A673 (cell line): Measurements from ENCODE around the gene LAMTOR4. TPM values are rescaled to one million over a fixed set of nuclear protein-coding genes. Genes with fewer than 3 reads are reported as not detected.
A peak's percentile ranks its signal among the peaks of the same experiment; 100 is the strongest.

Experiments used
- BruUV-seq: library from RNA; stranded (reverse); fragments of 400-500 nt; replicated peaks from 2 replicates; lab custom pipeline; 2021; lab: Mats Ljungman, UMichigan
- CTCF ChIA-PET: fragments of 300-600 bp; sonication (Branson Sonifier 250); formaldehyde crosslinking; loops from one replicate; lab custom pipeline; 2022; ENCODE audit warnings: antibody characterized with exemption; lab: Charles Lee
- POLR2A ChIA-PET: fragments of 300-600 bp; sonication (Branson Sonifier 250); formaldehyde crosslinking; loops from one replicate; lab custom pipeline; 2022; ENCODE audit warnings: antibody characterized with exemption; ENCODE audit not compliant: low non-redundant PET; lab: Charles Lee
- DNase-seq: peaks from one replicate; pipeline ENCODE4 v3.0.0-alpha.2; 2015; ENCODE audit warnings: low spot score
- H3K27ac ChIP-seq: fragments of 200-600 bp; sonication (generic); 2 replicates; pipeline ENCODE4 v1.5.1; 2016; ENCODE audit warnings: mixed run types, low read depth, mild to moderate bottlenecking, mixed read lengths, antibody characterized with exemption, low read length; ENCODE audit not compliant: poor library complexity, severe bottlenecking
- H3K27me3 ChIP-seq: fragments of 200-600 bp; sonication (generic); replicated peaks from 2 replicates; pipeline ENCODE4 v1.6.1; 2017; ENCODE audit warnings: mixed run types, low read depth, mild to moderate bottlenecking, mixed read lengths, antibody characterized with exemption, low read length; ENCODE audit not compliant: insufficient read depth, poor library complexity
- H3K36me3 ChIP-seq: fragments of 200-600 bp; sonication (generic); 2 replicates; pipeline ENCODE4 v1.6.1; 2016; ENCODE audit warnings: mixed run types, mild to moderate bottlenecking, mixed read lengths, antibody characterized with exemption, low read length; ENCODE audit not compliant: insufficient read depth, poor library complexity, severe bottlenecking
- H3K4me1 ChIP-seq: fragments of 200-600 bp; sonication (generic); 2 replicates; pipeline ENCODE4 v1.6.1; 2017; ENCODE audit warnings: mixed run types, mild to moderate bottlenecking, mixed read lengths, antibody characterized with exemption, low read length; ENCODE audit not compliant: insufficient read depth, poor library complexity, severe bottlenecking
- H3K4me3 ChIP-seq: fragments of 200-600 bp; sonication (generic); 2 replicates; pipeline ENCODE4 v1.5.1; 2016; ENCODE audit warnings: low read depth, mixed run types, mild to moderate bottlenecking, mixed read lengths, low read length; ENCODE audit not compliant: poor library complexity, severe bottlenecking
- H3K9me3 ChIP-seq: fragments of 200-600 bp; sonication (generic); 2 replicates; pipeline ENCODE4 v1.6.1; 2016; ENCODE audit warnings: mixed run types, low read depth, mild to moderate bottlenecking, mixed read lengths, antibody characterized with exemption, low read length; ENCODE audit not compliant: poor library complexity, severe bottlenecking
- EZH2 ChIP-seq: fragments of 200-600 bp; sonication (generic); IDR thresholded peaks from 2 replicates; pipeline ENCODE4 v1.6.1; 2017; ENCODE audit warnings: borderline replicate concordance, low read depth, mild to moderate bottlenecking, mixed read lengths, antibody characterized with exemption, low read length; ENCODE audit not compliant: poor library complexity, severe bottlenecking
- intact Hi-C: fragments of 100-400 bp; cut with micrococcal nuclease; formaldehyde crosslinking; loops from one replicate; pipeline ENCODE4 v1.10.0; 2022; ENCODE audit not compliant: unreplicated experiment
- total RNA-seq: library from RNA; stranded (reverse); gene quantifications from 2 replicates; pipeline ENCODE4 v1.2.3, GENCODE V29; 2021
- TF ChIP-seq, protein P1 (sequence below): fragments of 300-800, 200-600 bp; sonication (generic); conservative IDR thresholded peaks from 2 replicates; pipeline ENCODE4 v1.5.1; 2017; ENCODE audit warnings: low read depth, mild to moderate bottlenecking, antibody characterized with exemption, low read length, moderate library complexity, mixed read lengths

Gene LAMTOR4
- total RNA-seq, 1 experiment from 2014 or later = 84.5 TPM

DNA sequence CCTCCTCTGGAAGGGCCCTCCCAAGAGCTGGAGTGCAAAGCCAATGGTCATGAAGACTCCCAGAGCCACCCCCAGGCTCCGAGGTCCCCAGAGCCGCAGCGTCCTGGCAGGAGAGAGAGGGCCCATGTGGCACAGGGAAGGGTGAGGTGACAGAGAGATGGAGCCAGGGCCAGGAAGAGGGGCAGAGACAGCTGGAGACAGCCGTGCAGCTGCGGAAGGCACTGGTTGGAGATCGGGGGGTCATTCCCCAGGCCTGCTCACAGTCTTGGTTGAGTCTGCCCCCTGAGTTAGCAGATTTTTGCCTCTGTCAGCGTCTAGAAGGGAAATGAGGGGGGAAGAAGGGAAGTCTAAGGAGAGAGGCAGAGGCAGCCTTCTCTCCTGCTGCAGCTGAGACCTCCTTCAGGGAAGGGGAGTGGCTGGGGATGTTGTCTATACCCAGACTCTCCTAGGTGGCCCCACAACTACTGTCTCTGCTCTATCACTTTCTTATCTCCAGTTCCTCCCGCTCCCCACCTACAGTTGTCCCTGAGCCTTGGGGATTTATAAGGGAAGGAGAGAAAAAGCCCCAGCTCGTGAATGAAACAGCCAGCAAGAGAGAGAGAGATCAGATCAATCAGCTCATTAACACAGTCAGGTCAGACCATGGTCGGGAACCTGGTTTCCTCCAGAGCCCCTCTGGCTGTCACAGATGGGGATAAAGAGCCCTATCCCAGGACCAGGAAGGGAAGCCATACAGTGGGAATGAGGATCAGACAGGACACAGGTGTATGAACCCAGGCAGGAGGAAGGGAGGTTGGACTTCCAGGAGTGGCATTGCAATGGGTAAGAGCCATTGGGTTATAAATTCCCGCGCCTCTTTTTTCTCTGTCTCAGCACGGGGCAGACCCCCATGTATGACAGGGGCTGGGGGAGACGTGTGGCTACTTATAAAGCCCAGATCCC is 18.5 kb downstream of the LAMTOR4 start:
- intact Hi-C loops = no loop called here
- ChIA-PET CTCF (no interaction called here), POLR2A (interaction anchor here (0.6 kb wide), 1 partner anchor 67 kb away, joined by 6 read pairs; no protein-coding TSS in a partner anchor)

DNA sequence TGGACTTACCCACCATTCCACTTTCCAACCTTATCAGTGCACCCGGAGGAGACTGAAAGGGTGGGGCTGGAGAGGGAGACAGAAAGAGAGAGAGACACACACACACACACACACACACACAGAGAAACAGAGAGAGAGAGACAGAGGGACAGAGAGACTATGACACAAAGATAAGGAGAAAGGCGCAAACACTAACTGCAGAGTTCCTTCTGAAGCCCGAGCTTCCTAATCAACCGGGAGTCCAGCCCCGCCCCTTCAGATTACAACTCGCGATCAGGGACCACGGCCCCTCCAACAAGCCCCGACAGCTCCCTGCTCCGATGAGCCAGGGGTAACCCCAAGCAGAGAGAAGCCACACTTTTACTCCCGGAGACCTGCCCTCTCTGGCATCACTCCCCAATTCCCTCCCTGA is 19.2 kb downstream of the LAMTOR4 start:
- TF ChIP-seq EZH2 = no peak
- TF ChIP-seq, protein P1, sequence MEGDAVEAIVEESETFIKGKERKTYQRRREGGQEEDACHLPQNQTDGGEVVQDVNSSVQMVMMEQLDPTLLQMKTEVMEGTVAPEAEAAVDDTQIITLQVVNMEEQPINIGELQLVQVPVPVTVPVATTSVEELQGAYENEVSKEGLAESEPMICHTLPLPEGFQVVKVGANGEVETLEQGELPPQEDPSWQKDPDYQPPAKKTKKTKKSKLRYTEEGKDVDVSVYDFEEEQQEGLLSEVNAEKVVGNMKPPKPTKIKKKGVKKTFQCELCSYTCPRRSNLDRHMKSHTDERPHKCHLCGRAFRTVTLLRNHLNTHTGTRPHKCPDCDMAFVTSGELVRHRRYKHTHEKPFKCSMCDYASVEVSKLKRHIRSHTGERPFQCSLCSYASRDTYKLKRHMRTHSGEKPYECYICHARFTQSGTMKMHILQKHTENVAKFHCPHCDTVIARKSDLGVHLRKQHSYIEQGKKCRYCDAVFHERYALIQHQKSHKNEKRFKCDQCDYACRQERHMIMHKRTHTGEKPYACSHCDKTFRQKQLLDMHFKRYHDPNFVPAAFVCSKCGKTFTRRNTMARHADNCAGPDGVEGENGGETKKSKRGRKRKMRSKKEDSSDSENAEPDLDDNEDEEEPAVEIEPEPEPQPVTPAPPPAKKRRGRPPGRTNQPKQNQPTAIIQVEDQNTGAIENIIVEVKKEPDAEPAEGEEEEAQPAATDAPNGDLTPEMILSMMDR = no peak

More for the DNA sequence above, 18.5 kb downstream of the LAMTOR4 start:
- H3K36me3 ChIP-seq = no peaks in the 10 kb centered on the region
- DNase-seq = no peak
- H3K4me1 ChIP-seq = peaks cover 23% of the 10 kb centered on the region
- no TSS peak for BruUV-seq
- H3K4me3 ChIP-seq = peak overlapping the region; percentile 36
- no peak overlapping the region for H3K27ac ChIP-seq
- no peaks in the 10 kb centered on the region for H3K9me3 ChIP-seq
- H3K27me3 ChIP-seq = no peaks in the 10 kb centered on the region
- TF ChIP-seq, protein P1 = no peak
- TF ChIP-seq EZH2 = no peak

DNA sequence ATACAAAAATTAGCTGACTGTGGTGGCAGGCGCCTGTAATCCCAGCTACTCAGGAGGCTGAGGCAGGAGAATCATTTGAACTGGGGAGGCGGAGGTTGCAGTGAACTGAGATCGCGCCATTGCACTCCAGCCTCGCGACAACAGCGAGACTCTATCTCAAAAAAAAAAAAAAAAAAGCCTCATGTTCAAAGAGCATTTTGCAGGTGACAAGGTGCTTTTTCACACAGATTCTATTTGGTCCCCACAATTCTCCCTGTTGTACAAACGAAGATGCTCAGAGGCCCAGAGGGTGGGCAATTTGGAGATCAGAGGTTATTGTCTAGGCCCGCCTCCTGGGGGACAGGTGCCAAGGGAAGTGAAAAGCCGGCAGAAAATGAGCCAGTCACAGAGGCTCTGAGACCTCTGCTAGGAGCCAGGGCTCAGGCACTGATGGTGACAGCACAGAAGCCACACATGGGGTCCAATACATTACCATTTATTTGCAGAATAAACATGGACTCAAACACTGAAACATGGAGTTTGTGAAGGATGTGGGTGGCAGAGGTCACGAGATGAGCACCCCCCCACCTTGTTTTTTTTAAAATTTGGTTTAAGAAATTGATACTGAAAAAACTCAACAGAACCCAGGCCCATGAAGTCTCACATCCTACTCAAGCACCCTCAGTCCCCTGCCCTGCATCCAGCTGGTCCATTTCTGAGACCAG is 20.6 kb downstream of the LAMTOR4 start:
- ChIA-PET CTCF (interaction anchor here (0.7 kb wide), 2 partner anchors 457 to 1643 kb away, joined by 3 to 6 read pairs; no protein-coding TSS in a partner anchor), POLR2A (no interaction called here)
- intact Hi-C loops = no loop called here
- Histone ChIP-seq H3K27ac (no peak overlapping the region), H3K27me3 (no peaks in the 10 kb centered on the region), H3K4me1 (peaks cover 23% of the 10 kb centered on the region), H3K9me3 (no peaks in the 10 kb centered on the region), H3K4me3 (no peak overlapping the region), H3K36me3 (no peaks in the 10 kb centered on the region)
- BruUV-seq = no TSS peak
- no peak for DNase-seq
- TF ChIP-seq EZH2 = no peak
- TF ChIP-seq, protein P1 = no peak

More for the DNA sequence above, 19.2 kb downstream of the LAMTOR4 start:
- no peaks in the 10 kb centered on the region for H3K36me3 ChIP-seq
- ChIA-PET POLR2A (no interaction called here), CTCF (interaction anchor here (0.5 kb wide), 1 partner anchor 218 kb away, joined by 5 read pairs; no protein-coding TSS in a partner anchor)
- no peaks in the 10 kb centered on the region for H3K9me3 ChIP-seq
- no peaks in the 10 kb centered on the region for H3K27me3 ChIP-seq
- H3K27ac ChIP-seq = no peak overlapping the region
- no TSS peak for BruUV-seq
- intact Hi-C loops = no loop called here
- peak; percentile 31 for DNase-seq
- peaks cover 23% of the 10 kb centered on the region for H3K4me1 ChIP-seq
- H3K4me3 ChIP-seq = peak overlapping the region; percentile 36
